Breast epithelium (tissue), 4 donors: Measurements from ENCODE around the gene FOXO4. TPM values are rescaled to one million over a fixed set of nuclear protein-coding genes. Genes with fewer than 3 reads are reported as not detected.

Source experiments
- DNase-seq, 2 donors: peaks; one replicate each; pipeline ENCODE4 v3.0.0-alpha.2; 2019; ENCODE audit warnings: low spot score in 2 of 2
- H3K27ac ChIP-seq, 2 donors: fragments of 200-600 bp; sonication (generic) in 1 of 2; one replicate each; pipeline ENCODE4 v1.5.1; 2016 to 2019; ENCODE audit warnings: mild to moderate bottlenecking in 1 of 2
- H3K27me3 ChIP-seq, 2 donors: fragments of 200-600 bp; sonication (generic) in 1 of 2; one replicate each; pipeline versions ENCODE4 v1.5.1 to v1.6.0; 2017 to 2019; ENCODE audit warnings: control low read depth in 1 of 2, mild to moderate bottlenecking in 1 of 2
- H3K36me3 ChIP-seq: fragments of 200-600 bp; one replicate; pipeline ENCODE4 v1.5.1; 2019
- H3K4me1 ChIP-seq, 2 donors: fragments of 200-600 bp; sonication (generic); one replicate each; pipeline ENCODE4 v1.5.1; 2016 to 2019; ENCODE audit warnings: control low read depth in 1 of 2
- H3K4me3 ChIP-seq, 3 donors: fragments of 200-600 bp; sonication (generic); 1 replicate in 2 of 3; 2 replicates in 1 of 3; pipeline ENCODE4 v1.5.1; 2016 to 2019; ENCODE audit warnings: mild to moderate bottlenecking in 3 of 3, moderate library complexity in 2 of 3
- H3K9me3 ChIP-seq, 2 donors: fragments of 200-600 bp; sonication (generic) in 1 of 2; one replicate each; pipeline ENCODE4 v1.5.1; 2016 to 2019; ENCODE audit warnings: control low read depth in 1 of 2
- CTCF ChIP-seq, 3 donors: fragments of 450-650 bp; IDR thresholded peaks; one replicate each; pipeline ENCODE4 v1.5.1; 2016 to 2017; ENCODE audit warnings: antibody characterized with exemption in 3 of 3, mild to moderate bottlenecking in 3 of 3, moderate library complexity in 3 of 3
- POLR2A ChIP-seq: fragments of 450-650 bp; IDR thresholded peaks from one replicate; pipeline ENCODE4 v1.6.1; 2016; ENCODE audit warnings: antibody characterized with exemption, mild to moderate bottlenecking, moderate library complexity
- POLR2AphosphoS5 ChIP-seq, 3 donors: sonication (generic); formaldehyde crosslinking; IDR thresholded peaks; one replicate each; pipeline ENCODE4 v1.6.1; 2017; ENCODE audit warnings: antibody characterized with exemption in 3 of 3
- intact Hi-C: fragments of 100-400 bp; cut with DNase I; formaldehyde crosslinking; loops from one replicate; pipeline ENCODE4 v1.15.1; 2023; ENCODE audit warnings: low total_unique reads
- total RNA-seq, 3 donors: library from RNA; depleted of rRNA; stranded (reverse); fragments of >200 nt; gene quantifications; one replicate each; pipeline ENCODE4 v1.1.0, GENCODE V29; 2016

The FOXO4 gene
- total RNA-seq, 3 donors from 2014 or later = 14.7 to 30.1 (median 21.1) TPM

DNA sequence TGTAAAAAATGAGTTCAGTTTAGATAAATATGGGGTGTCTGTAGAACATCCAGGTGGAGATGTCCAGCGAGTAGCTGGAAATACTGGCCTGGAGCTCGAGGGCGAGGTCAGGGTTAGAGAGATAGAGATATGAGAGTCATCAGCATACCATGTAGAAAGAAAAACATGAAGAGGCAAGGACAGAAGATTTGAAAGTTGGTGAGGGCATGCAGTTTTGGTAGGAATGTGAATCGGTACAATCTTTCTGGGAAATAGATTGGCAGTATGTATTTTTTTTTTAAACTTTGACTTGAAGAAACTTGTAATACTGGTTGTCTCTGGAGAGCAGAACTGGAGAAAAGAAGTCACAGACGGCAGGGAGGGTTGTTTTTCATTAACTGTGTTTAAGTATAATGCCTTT is 25.1 kb upstream of the FOXO4 start:
- no peak for TF ChIP-seq POLR2AphosphoS5 (IDR thresholded peaks at IDR 0.05)
- TF ChIP-seq POLR2A = no peak
- no peak for TF ChIP-seq CTCF (IDR thresholded peaks at IDR 0.05)
- H3K27ac ChIP-seq = no peak overlapping the region
- H3K36me3 ChIP-seq = no peaks in the 10 kb centered on the region
- H3K4me1 ChIP-seq = no peaks in the 10 kb centered on the region
- H3K9me3 ChIP-seq = no peaks in the 10 kb centered on the region
- no peak for DNase-seq
- H3K4me3 ChIP-seq = no peak overlapping the region
- intact Hi-C loops = no loop called here
- peaks cover 0 to 27% of the 10 kb centered on the region in 2 donors for H3K27me3 ChIP-seq

GRCh38 chrX:71081330-71082123 is 14.1 kb upstream of the FOXO4 start:
- no peak overlapping the region for H3K27ac ChIP-seq
- intact Hi-C loops = no loop called here
- TF ChIP-seq POLR2AphosphoS5 (IDR thresholded peaks at IDR 0.05) = no peak
- TF ChIP-seq POLR2A = no peak
- TF ChIP-seq CTCF (IDR thresholded peaks at IDR 0.05) = no peak
- no peaks in the 10 kb centered on the region for H3K4me1 ChIP-seq
- no peak overlapping the region for H3K4me3 ChIP-seq
- H3K36me3 ChIP-seq = no peaks in the 10 kb centered on the region
- H3K9me3 ChIP-seq = no peaks in the 10 kb centered on the region
- H3K27me3 ChIP-seq = peaks cover 0 to 18% of the 10 kb centered on the region in 2 donors
- no peak for DNase-seq

- no peak for DNase-seq
- no peak for TF ChIP-seq CTCF (IDR thresholded peaks at IDR 0.05)
- TF ChIP-seq POLR2A = no peak
- no peak for TF ChIP-seq POLR2AphosphoS5 (IDR thresholded peaks at IDR 0.05)
- H3K4me1 ChIP-seq = no peaks in the 10 kb centered on the region
- no peak overlapping the region for H3K4me3 ChIP-seq
- no peaks in the 10 kb centered on the region for H3K36me3 ChIP-seq
- H3K27ac ChIP-seq = no peak overlapping the region
- intact Hi-C loops = no loop called here
- H3K9me3 ChIP-seq = no peaks in the 10 kb centered on the region
- H3K27me3 ChIP-seq = peaks cover 0 to 20% of the 10 kb centered on the region in 2 donors
Measured at GRCh38 chrX:71082124-71082647, 13.5 kb upstream of the FOXO4 start.

GRCh38 chrX:71082822-71083221 is 12.8 kb upstream of the FOXO4 start:
- Histone ChIP-seq H3K4me3 (no peak overlapping the region), H3K9me3 (no peaks in the 10 kb centered on the region)
- intact Hi-C loops = no loop called here

More at GRCh38 chrX:71082822-71083221, 12.8 kb upstream of the FOXO4 start:
- Histone ChIP-seq H3K36me3 (no peaks in the 10 kb centered on the region), H3K27ac (no peak overlapping the region), H3K27me3 (peaks cover 0 to 20% of the 10 kb centered on the region in 2 donors), H3K4me1 (no peaks in the 10 kb centered on the region)
- DNase-seq = no peak
- TF ChIP-seq CTCF (IDR thresholded peaks at IDR 0.05) = no peak
- no peak for TF ChIP-seq POLR2A
- TF ChIP-seq POLR2AphosphoS5 (IDR thresholded peaks at IDR 0.05) = no peak
